HG03196 (cell line): ENCODE measurements around the gene TMEM107.
A peak's percentile ranks its signal among the peaks of the same experiment; 100 is the strongest.
"Not testable (repeated sequence)": the region's sequence is repeated elsewhere in the genome, so short reads cannot be mapped to it uniquely, and the experiment has no call there.

Experiments
- ATAC-seq: cut with Tn5 transposase; IDR thresholded peaks from one replicate; pipeline ENCODE4 v1.9.1; 2021; ENCODE audit not compliant: unreplicated experiment

TMEM107 gene

DNA sequence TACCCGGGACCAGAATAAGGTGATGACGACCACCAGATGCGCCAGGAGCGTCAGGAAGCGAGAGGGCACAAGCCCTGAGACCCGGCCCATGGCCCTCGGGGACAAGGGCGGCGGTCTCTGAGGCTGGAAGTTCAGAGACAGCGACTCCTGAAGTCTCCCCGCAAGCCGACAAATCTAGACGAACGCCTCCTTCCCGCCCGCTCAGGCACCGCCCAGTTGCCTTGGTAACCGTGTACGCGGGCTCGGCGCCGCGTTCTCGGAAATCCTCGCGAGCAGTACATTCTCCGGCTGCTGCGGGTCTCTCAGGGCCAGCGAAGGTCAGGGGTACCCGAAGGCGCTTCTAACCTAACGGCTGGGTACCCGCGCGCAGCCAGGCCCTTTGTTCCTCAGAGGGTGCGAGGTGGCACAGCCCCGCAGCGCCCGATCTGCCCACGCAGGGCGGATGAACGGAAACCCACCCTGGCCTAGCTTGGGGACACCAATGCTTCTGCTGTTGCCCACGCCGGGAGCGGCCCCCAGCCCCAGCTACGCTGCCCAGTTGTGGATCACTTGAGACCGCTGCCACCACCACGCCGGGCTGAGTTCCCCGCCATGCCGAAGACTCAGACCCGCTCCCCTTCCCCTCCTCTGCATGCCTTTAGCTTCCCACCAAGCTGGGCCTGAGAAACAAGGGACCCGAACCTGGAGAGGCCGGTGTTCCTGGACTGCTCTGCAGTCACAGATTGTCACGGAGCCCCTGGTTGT, at the start of gene TMEM107:
TSS of gene TMEM107 (minus strand) at position 184 of the 744 bp plus-strand sequence. CDS start at position 90, 94 bp downstream.
- ATAC-seq = no peak

- ATAC-seq = no peak
Measured at GRCh38 chr17:8224891-8225812, 49.0 kb upstream of the TMEM107 start.

DNA sequence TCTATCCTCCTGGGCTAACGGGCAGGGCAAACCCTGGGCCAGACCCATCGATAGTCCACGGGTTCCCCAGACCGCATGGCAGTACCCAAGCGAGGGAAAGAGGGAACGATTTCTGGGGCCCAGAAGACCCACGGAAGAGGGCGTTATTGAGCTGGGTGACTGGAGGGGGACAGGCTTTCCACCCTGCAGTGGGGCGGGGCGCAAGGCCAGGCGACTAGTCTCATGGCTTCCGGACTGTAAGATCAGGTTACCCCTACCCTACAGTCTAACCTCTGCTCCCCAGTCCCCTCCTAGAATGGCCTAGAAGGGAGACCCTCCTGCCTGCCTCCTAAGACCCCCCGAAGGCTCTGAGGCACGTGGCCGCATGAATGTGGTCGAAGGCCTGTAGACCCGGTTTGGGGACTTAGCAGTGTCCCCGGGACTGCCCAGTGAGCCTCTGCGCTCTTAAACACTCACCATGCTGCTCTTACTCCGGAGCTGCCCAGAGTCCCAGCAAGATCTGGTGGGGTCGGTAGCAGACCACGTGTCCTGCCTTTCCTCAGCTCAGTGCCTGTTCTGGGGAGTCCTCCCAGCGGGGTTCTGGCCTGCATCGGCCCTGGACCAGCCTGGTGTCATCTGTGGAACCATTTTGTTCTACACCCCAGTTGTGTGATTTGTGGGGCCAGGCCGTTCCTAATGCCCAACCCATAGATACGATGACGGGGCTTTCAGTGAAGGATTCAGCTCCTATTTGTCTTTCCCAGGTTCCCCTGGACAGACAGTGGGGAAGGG, 47.4 kb upstream of the TMEM107 start:
- no peak for ATAC-seq

DNA sequence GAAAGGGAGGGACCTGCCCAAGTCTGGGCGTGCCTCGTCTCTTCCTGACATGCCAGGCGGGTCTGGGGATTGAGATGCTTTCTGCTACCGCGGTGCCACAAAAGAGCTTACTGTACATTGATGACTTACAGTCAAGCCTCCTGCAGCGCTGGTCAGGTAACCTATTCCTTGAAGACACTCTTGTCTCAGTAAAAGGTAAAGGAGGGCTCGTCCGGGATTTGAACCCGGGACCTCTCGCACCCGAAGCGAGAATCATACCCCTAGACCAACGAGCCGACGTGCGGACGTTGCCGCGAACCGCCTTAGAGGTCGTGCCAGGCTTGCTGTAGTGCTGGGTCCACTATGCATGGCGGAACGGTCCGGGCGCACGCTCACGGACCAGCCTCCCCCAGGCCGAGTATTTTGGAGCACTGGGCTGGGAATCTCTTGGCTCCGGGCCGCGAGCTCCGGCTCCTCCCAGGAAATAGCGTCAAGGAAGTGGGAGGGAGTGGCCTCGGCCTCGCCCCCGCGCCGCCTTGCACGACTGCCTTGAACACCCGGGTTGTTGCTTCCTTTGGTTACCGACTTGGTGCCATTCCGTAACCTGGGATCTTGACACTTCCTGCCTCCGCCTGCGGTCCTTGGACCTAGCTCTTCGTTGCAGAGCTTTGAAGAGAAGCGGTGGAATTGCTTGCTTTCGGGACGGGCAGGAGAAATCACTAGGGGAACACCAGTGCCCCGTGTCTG, 46.6 kb upstream of the TMEM107 start:
- peak; percentile 34 for ATAC-seq

GRCh38 chr17:8222380-8222629, 46.1 kb upstream of the TMEM107 start:
- ATAC-seq = peak; percentile 25

DNA sequence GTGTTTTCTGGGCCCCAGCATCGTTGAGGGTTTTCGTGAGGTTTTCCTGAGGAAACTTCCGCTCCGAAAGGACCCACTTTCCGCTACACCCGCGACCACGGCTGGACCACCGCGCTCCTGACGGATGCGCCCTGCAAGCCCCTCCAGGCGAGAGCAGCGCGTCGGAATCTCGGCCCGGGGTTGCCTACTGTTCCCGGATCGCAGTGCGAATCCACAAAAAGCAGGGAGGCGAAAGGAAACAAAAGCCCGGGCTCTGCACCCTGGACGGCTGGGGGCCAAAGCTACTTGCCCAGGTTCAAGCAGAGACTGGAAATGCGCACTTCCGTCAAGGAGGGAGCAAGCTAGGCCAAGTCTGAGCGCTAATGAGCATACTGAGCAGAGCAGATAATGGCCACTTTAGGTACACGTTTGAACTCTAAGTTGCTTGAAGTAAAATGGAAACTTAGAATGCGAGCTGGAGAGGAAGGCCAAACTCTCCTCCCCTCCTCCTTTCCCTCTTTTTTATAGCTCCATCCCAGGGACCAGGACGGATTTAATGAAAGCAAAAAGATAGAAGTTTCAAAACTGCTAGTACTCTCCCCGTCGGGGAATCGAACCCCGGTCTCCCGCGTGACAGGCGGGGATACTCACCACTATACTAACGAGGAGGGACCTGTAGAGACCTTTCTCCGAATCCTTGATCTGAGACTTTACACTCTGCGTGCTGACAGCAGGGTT, 45.6 kb upstream of the TMEM107 start:
- peak; percentile 43 for ATAC-seq

DNA sequence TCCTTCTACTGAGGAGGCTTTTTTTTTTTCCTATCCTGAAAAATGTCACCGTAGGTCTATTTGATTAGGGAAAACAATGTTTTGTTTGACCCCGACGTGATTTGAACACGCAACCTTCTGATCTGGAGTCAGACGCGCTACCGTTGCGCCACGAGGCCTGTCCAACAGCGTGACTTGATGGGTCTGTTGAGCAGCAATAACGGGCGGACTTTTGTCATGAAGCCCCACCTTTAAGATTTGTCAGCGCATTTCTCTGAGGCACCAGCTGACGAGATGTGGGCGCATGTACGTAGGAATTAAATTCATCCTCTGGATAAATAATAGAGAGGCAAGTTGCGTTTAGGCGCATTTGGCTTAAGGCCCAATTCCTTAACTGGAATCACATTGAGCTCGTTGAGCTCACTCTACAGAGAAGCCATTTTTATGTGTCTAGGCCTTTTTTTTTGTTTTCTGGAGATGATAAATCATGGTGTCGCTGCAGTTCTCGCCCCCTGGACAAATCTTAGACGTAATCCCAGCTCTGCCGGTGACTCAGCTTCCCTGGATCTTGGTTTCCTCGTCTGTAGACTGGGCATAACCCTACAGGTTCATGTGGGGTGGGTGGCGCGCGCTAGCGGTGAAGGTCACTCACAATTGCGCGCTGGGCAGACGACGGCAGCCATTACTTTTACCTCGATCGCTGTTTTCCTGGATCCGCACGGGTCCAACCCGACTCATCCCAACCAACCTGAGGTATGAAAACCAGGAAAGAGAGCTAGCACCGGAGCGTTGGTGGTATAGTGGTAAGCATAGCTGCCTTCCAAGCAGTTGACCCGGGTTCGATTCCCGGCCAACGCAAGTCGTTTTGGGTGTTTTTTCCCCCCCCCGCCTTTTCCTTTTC, 44.8 kb upstream of the TMEM107 start:
- ATAC-seq = no peak

GRCh38 chr17:8214000-8214399, 37.8 kb upstream of the TMEM107 start:
- not testable (repeated sequence) for ATAC-seq

GRCh38 chr17:8212312-8213180, 36.4 kb upstream of the TMEM107 start:
- no peak for ATAC-seq

DNA sequence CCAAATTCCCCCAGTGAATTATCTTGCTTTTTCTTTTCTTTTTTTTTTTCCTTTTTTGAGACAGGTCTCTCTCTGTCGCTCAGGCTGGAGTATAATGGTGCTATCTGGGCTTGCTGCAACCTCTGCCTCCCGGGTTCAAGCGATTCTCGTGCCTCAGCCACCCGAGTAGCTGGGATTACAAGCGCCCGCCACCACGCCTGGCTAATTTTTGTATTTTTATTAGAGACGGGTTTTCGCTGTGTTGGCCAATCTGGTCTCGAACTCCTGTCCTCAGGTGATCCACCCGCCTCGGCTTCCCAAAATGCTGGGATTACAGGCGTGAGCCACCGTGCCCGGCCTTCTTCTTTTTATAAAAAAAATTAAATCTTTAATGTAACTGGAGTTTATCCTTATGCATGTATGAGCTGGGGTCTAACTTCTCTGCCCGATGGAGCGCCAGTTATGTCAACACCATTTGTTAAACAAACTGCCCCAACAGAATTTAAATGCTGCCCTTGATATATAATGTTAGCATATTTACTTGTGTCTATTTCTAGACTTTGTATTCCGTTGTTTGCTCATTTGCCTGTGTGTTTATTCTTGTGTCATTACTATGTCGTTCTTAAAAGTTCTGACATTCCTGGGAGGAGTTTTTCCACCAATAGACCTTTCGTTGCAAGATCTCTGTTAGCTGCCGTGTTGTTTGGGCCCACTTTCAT, 34.7 kb upstream of the TMEM107 start:
- no peak for ATAC-seq

- peak; percentile 81 for ATAC-seq
Measured at GRCh38 chr17:8209907-8210760, 34.0 kb upstream of the TMEM107 start, which contains the start of gene AURKB. Gene AURKB (minus strand): TSS chr17:8210575. CDS start chr17:8210224, 351 bp downstream.

GRCh38 chr17:8206536-8206935, 30.4 kb upstream of the TMEM107 start:
- no peak for ATAC-seq

DNA sequence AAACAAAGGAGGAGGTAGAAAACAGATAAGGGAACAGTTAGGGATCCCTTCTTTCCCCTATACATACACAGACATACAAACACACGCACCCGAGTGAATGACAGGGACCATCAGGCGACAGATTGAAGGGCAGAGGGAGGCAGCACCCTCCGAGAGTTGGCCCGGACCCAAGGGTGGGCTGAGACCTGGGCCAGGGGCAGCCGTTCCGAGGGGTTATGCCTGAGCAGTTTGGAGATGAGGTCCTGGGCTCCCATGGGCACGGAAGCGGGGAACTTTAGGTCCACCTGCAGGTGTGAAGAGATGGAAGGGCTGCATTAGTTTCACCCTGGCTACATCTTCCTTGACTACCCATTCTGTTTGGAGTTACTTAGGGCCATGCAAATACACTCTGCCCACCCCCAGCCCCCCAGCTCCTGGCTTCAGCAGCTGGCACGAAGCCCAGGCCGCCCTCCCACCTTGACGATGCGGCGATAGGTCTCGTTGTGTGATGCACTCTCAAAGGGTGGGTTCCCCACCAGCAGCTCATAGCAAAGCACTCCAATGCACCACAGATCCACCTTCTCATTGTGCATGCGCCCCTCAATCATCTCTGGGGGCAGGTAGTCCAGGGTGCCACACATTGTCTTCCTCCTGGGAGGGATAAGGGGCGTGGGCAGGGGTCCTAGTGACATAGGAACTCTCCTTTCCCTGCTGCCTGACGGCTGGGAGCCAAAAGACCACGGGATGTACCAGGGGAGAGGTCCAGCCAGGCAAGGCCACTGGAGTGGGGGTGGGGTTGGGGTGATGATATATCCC, 28.8 kb upstream of the TMEM107 start:
- no peak for ATAC-seq

GRCh38 chr17:8192070-8192815, 16.1 kb upstream of the TMEM107 start:
- ATAC-seq = peak; percentile 26

DNA sequence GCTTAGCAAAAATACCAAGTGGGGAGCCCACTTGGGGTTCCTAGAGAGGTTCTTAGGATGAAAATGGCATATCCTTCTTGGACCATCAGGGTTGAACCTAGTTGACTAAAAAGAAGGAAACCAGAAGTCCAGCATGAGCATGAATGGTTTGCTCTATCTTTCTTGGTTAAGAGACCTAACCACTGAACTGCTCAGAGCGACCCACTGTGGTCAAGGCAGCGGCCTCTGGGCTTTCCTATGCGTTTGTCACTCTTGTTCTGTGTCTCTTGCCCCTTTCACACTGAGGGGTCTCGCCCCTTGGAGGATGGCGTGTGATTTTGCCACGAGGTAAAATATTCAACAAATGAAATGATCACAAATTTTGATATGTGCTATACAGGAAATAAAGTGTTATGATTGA, 14.3 kb upstream of the TMEM107 start:
- no peak for ATAC-seq
